GM23338 (cell line): ENCODE measurements around the gene GGPS1. TPM values are rescaled to one million over a fixed set of nuclear protein-coding genes. Genes with fewer than 3 reads are reported as not detected.
A peak's percentile ranks its signal among the peaks of the same experiment; 100 is the strongest.

Source experiments
- ATAC-seq: fragments of 200-7000 bp; cut with Tn5 transposase; 3 replicates; pipeline ENCODE4 v1.9.1; 2020
- DNase-seq: peaks from one replicate; pipeline ENCODE4 v3.0.0-alpha.2; 2015; ENCODE audit warnings: low spot score
- H2AFZ ChIP-seq: fragments of 200-600 bp; sonication (generic); 2 replicates; pipeline ENCODE4 v1.8.0; 2016; ENCODE audit warnings: antibody characterized with exemption, mild to moderate bottlenecking, moderate library complexity
- H3F3A ChIP-seq: fragments of 200-600 bp; sonication (generic); replicated peaks from 2 replicates; pipeline ENCODE4 v1.8.0; 2017; ENCODE audit warnings: antibody characterized with exemption, mixed run types, low read depth
- H3K27ac ChIP-seq: fragments of 200-600 bp; sonication (generic); 2 replicates; pipeline ENCODE4 v1.6.1; 2016; ENCODE audit warnings: low read depth
- H3K27me3 ChIP-seq: fragments of 200-600 bp; sonication (generic); 2 replicates; pipeline ENCODE4 v1.8.0; 2016; ENCODE audit warnings: mild to moderate bottlenecking, mixed run types, moderate library complexity; ENCODE audit not compliant: insufficient read depth
- H3K36me3 ChIP-seq: fragments of 200-600 bp; sonication (generic); 2 replicates; pipeline ENCODE4 v1.8.0; 2016; ENCODE audit warnings: mild to moderate bottlenecking; ENCODE audit not compliant: insufficient read depth
- H3K4me1 ChIP-seq: fragments of 200-600 bp; sonication (generic); 2 replicates; pipeline ENCODE4 v1.8.0; 2016; ENCODE audit warnings: mild to moderate bottlenecking, moderate library complexity; ENCODE audit not compliant: insufficient read depth
- H3K4me2 ChIP-seq: fragments of 200-600 bp; sonication (generic); 2 replicates; pipeline ENCODE4 v1.7.1; 2017; ENCODE audit warnings: mixed run types
- H3K4me3 ChIP-seq: fragments of 200-600 bp; sonication (generic); 2 replicates; pipeline ENCODE4 v1.6.1; 2016; ENCODE audit warnings: mixed run types
- H3K79me2 ChIP-seq: fragments of 200-600 bp; sonication (generic); replicated peaks from 2 replicates; pipeline ENCODE4 v1.8.0; 2017; ENCODE audit warnings: mild to moderate bottlenecking; ENCODE audit not compliant: insufficient read depth
- H3K9me2 ChIP-seq: fragments of 200-600 bp; sonication (generic); 2 replicates; pipeline ENCODE4 v1.8.0; 2017; ENCODE audit not compliant: insufficient read depth
- H4K20me1 ChIP-seq: fragments of 200-600 bp; sonication (generic); replicated peaks from 2 replicates; pipeline ENCODE4 v1.8.0; 2017; ENCODE audit warnings: mild to moderate bottlenecking; ENCODE audit not compliant: insufficient read depth
- H3K27ac Mint-ChIP-seq: 2 replicates; pipeline ENCODE4 v1.8.0; 2020; ENCODE audit warnings: inconsistent platforms, mild to moderate bottlenecking, moderate library complexity, mixed read lengths
- H3K27me3 Mint-ChIP-seq: 3 replicates; pipeline ENCODE4 v1.8.0; 2022; ENCODE audit warnings: low read depth, mild to moderate bottlenecking, moderate library complexity, mixed read lengths, inconsistent platforms; ENCODE audit not compliant: insufficient read depth, poor library complexity
- H3K36me3 Mint-ChIP-seq: 3 replicates; pipeline ENCODE4 v1.8.0; 2021; ENCODE audit warnings: low read depth, mild to moderate bottlenecking, inconsistent platforms, moderate library complexity, mixed read lengths
- H3K4me1 Mint-ChIP-seq: 3 replicates; pipeline ENCODE4 v1.8.0; 2020; ENCODE audit warnings: mild to moderate bottlenecking, inconsistent platforms, mixed read lengths
- H3K4me3 Mint-ChIP-seq: 3 replicates; pipeline ENCODE4 v1.8.0; 2021; ENCODE audit warnings: moderate library complexity, mild to moderate bottlenecking, inconsistent platforms, mixed read lengths
- H3K9me3 Mint-ChIP-seq: 3 replicates; pipeline ENCODE4 v1.8.0; 2020; ENCODE audit warnings: moderate library complexity, mild to moderate bottlenecking, inconsistent platforms, mixed read lengths
- CREB1 ChIP-seq: fragments of 250-450 bp; sonication (Bioruptor Pico); IDR thresholded peaks from 2 replicates; pipeline ENCODE4 v1.5.0; 2020; ENCODE audit warnings: low read depth, mild to moderate bottlenecking, moderate library complexity
- ETS1 ChIP-seq: IDR thresholded peaks from 2 replicates; pipeline ENCODE4 v1.6.1; 2016; ENCODE audit warnings: antibody characterized with exemption
- EZH2 ChIP-seq: fragments of 200-600 bp; sonication (generic); IDR thresholded peaks from one replicate; pipeline ENCODE4 v1.8.0; 2017; ENCODE audit warnings: antibody characterized with exemption, mild to moderate bottlenecking, low read depth; ENCODE audit not compliant: unreplicated experiment
- JUNB ChIP-seq: IDR thresholded peaks from one replicate; pipeline ENCODE4 v1.6.1; 2016; ENCODE audit warnings: antibody characterized with exemption; ENCODE audit not compliant: unreplicated experiment
- NANOG ChIP-seq: IDR thresholded peaks from 2 replicates; pipeline ENCODE4 v1.6.1; 2016; ENCODE audit warnings: antibody characterized with exemption, borderline replicate concordance
- POLR2AphosphoS5 ChIP-seq: IDR thresholded peaks from 2 replicates; pipeline ENCODE4 v1.6.1; 2016; ENCODE audit warnings: antibody characterized with exemption, low read depth
- ZNF114 ChIP-seq: fragments of 250-450 bp; sonication (Bioruptor Pico); IDR thresholded peaks from 2 replicates; pipeline ENCODE4 v1.5.0; 2020; ENCODE audit warnings: mild to moderate bottlenecking, moderate library complexity
- ZNF331 ChIP-seq: fragments of 250-450 bp; sonication (Bioruptor Pico); IDR thresholded peaks from 2 replicates; pipeline ENCODE4 v1.5.0; 2020; ENCODE audit warnings: low read depth, mild to moderate bottlenecking, moderate library complexity
- ZNF462 ChIP-seq: fragments of 250-450 bp; sonication (Bioruptor Pico); IDR thresholded peaks from 2 replicates; pipeline ENCODE4 v1.5.0; 2020; ENCODE audit warnings: mild to moderate bottlenecking, moderate library complexity
- polyA plus RNA-seq: library from polyadenylated mRNA; unstranded; fragments of >200 nt; fragmentation: Nextera tagmentation; extraction: Ambion mirVana; gene quantifications from 2 replicates; pipeline ENCODE4 v1.2.1, GENCODE V29; 2016
- total RNA-seq: library from RNA; depleted of rRNA; stranded (reverse); fragments of >200 nt; shearing (Covaris generic); gene quantifications from 2 replicates; pipeline ENCODE4 v1.2.3, GENCODE V29; 2014
- TF ChIP-seq, protein P1 (sequence below): IDR thresholded peaks from one replicate; pipeline ENCODE4 v1.6.1; 2018; ENCODE audit warnings: antibody characterized with exemption; ENCODE audit not compliant: unreplicated experiment

GGPS1 gene
- total and polyA plus RNA-seq, 2 experiments from 2014 or later: 33.9 to 56.8 TPM

GRCh38 chr1:235319255-235319654, 9.1 kb upstream of the GGPS1 start (continued):
- TF ChIP-seq, protein P1, sequence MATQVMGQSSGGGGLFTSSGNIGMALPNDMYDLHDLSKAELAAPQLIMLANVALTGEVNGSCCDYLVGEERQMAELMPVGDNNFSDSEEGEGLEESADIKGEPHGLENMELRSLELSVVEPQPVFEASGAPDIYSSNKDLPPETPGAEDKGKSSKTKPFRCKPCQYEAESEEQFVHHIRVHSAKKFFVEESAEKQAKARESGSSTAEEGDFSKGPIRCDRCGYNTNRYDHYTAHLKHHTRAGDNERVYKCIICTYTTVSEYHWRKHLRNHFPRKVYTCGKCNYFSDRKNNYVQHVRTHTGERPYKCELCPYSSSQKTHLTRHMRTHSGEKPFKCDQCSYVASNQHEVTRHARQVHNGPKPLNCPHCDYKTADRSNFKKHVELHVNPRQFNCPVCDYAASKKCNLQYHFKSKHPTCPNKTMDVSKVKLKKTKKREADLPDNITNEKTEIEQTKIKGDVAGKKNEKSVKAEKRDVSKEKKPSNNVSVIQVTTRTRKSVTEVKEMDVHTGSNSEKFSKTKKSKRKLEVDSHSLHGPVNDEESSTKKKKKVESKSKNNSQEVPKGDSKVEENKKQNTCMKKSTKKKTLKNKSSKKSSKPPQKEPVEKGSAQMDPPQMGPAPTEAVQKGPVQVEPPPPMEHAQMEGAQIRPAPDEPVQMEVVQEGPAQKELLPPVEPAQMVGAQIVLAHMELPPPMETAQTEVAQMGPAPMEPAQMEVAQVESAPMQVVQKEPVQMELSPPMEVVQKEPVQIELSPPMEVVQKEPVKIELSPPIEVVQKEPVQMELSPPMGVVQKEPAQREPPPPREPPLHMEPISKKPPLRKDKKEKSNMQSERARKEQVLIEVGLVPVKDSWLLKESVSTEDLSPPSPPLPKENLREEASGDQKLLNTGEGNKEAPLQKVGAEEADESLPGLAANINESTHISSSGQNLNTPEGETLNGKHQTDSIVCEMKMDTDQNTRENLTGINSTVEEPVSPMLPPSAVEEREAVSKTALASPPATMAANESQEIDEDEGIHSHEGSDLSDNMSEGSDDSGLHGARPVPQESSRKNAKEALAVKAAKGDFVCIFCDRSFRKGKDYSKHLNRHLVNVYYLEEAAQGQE: no peak
- TF ChIP-seq ZNF331 (CRISPR knock-in tag): no peak
- no peak for TF ChIP-seq CREB1
- no peak for TF ChIP-seq JUNB
- TF ChIP-seq NANOG: no peak

GRCh38 chr1:235320521-235321179, 7.7 kb upstream of the GGPS1 start:
- Histone ChIP-seq H3K79me2 (peaks cover 100% of the 10 kb centered on the region), H3K4me3 (no peak overlapping the region), H2AFZ (no peak overlapping the region), H3K27me3 (no peaks in the 10 kb centered on the region), H3K4me1 (peaks cover 9% of the 10 kb centered on the region), H3K9me2 (no peaks in the 10 kb centered on the region), H3K4me2 (no peak overlapping the region), H3K36me3 (peaks cover 7% of the 10 kb centered on the region; the same call in 1 of the 2 replicates), H4K20me1 (peaks cover 57% of the 10 kb centered on the region), H3F3A (0 out of 2 replicates have a peak, but pooled peaks cover 7% of the 10 kb centered on the region), H3K27ac (no peak overlapping the region; the same call in 1 of the 2 replicates)
- ATAC-seq (no peak), DNase-seq (no peak)
- Mint-ChIP-seq H3K27me3 (peaks cover 4% of the 10 kb centered on the region), H3K4me3 (no peak overlapping the region; the same call in 2 of the 3 replicates), H3K36me3 (peaks cover 37% of the 10 kb centered on the region), H3K4me1 (peaks cover 13% of the 10 kb centered on the region; the same call in 2 of the 3 replicates), H3K27ac (peak overlapping the region; percentile 1; the same call in 1 of the 2 replicates), H3K9me3 (no peaks in the 10 kb centered on the region)
- TF ChIP-seq POLR2AphosphoS5 (no peak), EZH2 (no peak), ZNF462 (CRISPR knock-in tag) (no peak), NANOG (no peak), ZNF114 (CRISPR knock-in tag) (no peak), ETS1 (no peak)
- TF ChIP-seq, protein P1: no peak
